GM18909 (cell line): ENCODE data around the gene MICAL2.

Experiments used
- ATAC-seq: cut with Tn5 transposase; IDR thresholded peaks from one replicate; pipeline ENCODE4 v1.9.1; 2021; ENCODE audit warnings: mild to moderate bottlenecking; ENCODE audit not compliant: unreplicated experiment, poor library complexity

The MICAL2 gene

DNA sequence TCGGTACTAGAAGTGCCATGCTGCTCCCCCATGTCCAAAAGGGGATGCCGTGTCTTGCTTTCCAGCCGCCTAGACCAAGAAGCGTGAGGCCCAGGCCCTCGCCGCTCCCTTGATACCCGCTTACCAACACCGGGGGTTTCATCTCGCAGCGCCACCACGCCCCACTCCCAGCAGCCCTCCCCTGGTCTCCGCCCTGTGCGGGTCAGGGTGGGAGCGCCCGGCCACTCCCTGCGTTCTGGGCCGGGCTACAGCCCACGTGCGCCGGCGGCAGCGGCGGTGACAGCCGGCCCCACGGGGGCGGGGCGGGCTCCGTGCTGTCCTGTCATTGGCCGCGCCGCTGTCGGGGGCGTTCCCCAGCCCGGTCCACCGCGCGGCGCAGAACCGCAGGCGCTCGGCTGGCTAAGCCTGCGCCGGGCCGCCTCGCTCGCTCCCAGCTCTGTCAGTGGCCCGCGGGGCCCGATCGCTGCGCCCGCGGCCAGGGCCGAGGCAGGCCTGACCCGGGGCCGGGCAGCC, at the start of gene MICAL2:
Gene MICAL2, plus strand, starts transcription at position 390 of the 513 bp plus-strand sequence. CDS start 51,566 bp downstream, outside the sequence.
- ATAC-seq, result peak; percentile 97

GRCh38 chr11:12061851-12062560, 48.4 kb upstream of the MICAL2 start:
- no peak for ATAC-seq

GRCh38 chr11:12063251-12063650, 47.1 kb upstream of the MICAL2 start:
- ATAC-seq, result no peak

GRCh38 chr11:12064136-12064953, 46.0 kb upstream of the MICAL2 start:
- ATAC-seq, result no peak

- no peak for ATAC-seq
Observed at GRCh38 chr11:12064954-12065280, 45.5 kb upstream of the MICAL2 start.

- no peak for ATAC-seq
Observed at GRCh38 chr11:12066056-12066798, 44.2 kb upstream of the MICAL2 start.

- ATAC-seq, result no peak
Observed at GRCh38 chr11:12066799-12067508, 43.4 kb upstream of the MICAL2 start.

DNA sequence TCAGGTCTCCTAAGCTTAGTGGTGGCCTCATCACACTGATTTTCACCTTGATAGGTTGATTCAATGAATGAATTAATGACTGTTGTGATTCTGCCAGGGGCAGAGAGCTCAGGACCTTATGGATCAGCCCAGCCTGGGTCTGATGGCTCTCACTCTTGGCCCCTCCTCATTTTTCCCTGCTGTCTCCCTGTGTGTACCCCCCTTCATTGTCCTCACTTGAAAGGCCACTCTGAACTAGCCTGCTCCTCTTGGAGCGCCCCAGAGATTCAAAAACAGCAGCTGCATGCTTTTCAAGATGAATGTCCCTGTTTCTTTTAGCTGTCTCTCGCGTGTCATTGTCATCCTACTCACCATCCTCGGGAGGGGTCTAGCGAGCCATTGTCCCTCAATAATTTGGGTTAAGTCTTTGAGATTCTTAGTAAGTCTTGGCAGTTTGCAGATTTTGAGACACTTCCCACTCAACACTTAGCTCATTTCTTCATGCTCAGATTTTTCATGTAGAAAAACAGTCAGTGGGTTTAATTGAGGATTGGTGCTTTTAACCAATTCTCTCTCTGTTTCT, 42.5 kb upstream of the MICAL2 start:
- no peak for ATAC-seq

DNA sequence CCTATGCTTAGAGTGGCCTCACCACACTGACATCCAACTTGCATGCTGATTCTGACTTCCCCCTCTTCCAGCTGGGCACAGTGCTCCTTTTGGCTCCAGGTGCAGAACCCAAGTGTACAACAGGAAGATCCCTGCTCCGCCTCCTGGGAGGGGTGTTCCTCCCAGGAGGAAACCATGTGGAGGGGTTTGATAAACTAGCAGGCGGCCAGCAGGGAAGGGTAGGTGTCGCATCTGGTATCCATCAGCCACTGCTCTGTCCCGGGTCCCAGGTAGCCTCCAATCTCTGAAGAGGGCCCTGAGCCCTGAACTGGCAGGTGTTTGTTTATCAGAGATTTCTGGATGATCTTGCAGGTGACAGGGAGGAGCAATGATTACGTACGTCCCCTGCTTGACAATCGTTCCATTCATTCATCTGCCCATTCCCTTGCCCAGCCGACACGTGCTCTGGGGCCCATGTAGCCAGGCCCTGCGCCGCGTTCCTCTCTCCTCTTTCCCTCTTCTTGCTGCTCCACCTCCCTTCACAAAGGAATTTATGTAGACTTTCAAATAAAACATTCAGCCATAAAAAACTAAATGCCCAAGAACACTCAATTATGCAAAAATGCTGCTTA, 41.2 kb upstream of the MICAL2 start:
- no peak for ATAC-seq

GRCh38 chr11:12070446-12071267, 39.7 kb upstream of the MICAL2 start:
- no peak for ATAC-seq

DNA sequence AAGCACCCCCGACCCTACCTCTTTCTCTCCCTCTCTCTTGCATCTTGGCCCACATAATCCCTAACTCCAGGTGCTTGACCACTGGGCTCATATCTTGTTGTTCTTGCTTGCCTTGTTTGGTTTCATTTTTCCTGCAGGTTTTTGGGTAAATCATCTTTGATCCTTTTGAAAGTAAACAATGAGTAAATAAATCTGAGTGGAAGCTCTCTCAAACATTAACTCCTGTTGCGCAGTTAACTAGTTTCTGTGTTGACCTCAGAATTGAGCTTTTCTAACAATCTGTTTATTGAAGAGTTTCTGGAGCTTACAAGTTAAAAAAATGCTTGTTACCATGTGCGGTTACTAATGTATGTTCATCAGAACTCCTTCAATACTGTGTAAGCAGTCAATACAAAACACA, 38.8 kb upstream of the MICAL2 start:
- ATAC-seq, result no peak

- ATAC-seq, result no peak
Observed at GRCh38 chr11:12073436-12073835, 37.0 kb upstream of the MICAL2 start.

- no peak for ATAC-seq
Observed at GRCh38 chr11:12073886-12074285, 36.5 kb upstream of the MICAL2 start.

DNA sequence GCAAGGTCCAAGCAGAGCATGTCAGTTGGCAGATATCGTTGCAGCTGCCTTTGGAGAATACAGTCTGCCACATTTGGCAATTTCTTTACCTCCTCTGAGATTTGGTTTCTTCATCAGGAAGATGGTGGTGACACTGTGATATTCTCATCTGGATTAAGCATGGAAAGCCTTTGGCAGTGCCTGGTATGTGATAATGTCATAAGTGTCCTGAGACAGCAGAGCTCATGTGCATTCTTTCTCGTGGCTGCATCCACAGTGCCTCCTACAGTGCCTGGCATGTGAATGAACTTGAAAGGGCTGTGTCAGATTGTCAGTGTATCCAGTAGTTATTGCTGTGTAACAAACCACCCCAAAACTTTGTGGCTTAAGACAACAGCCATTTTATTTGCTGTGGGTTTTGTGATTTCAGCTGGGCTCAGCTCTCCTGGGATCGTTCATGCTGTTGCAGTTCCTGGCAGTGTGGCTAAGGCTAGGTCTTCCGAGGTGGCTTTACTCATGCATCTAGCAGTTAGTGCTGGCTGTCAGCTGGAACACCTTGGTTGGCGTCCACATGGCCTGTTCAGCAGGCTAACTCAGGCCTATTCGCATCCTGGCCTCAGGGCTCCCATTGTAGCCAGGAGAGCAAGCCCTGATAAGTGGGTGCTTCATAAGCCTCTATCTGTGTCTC, 35.7 kb upstream of the MICAL2 start:
- no peak for ATAC-seq

GRCh38 chr11:12075291-12075690, 35.1 kb upstream of the MICAL2 start:
- no peak for ATAC-seq

GRCh38 chr11:12075822-12076821, 34.3 kb upstream of the MICAL2 start:
- no peak for ATAC-seq
